Epithelial cell of esophagus (primary cell): ENCODE results near the gene MLXIP.

Source experiments
- DNase-seq: peaks from one replicate; pipeline ENCODE4 v3.0.0; 2010; ENCODE audit warnings: low read depth
- H3K4me3 ChIP-seq: 2 replicates; pipeline ENCODE4 v1.5.1; 2011; ENCODE audit warnings: mild to moderate bottlenecking, low read length, control low read depth
- TF ChIP-seq, protein P1 (sequence below): IDR thresholded peaks from 2 replicates; pipeline ENCODE4 v1.5.1; 2011; ENCODE audit warnings: low read depth, mild to moderate bottlenecking, low read length, control low read depth, inconsistent platforms; ENCODE audit not compliant: insufficient read depth; ENCODE audit errors: missing control alignments

The MLXIP gene

DNA sequence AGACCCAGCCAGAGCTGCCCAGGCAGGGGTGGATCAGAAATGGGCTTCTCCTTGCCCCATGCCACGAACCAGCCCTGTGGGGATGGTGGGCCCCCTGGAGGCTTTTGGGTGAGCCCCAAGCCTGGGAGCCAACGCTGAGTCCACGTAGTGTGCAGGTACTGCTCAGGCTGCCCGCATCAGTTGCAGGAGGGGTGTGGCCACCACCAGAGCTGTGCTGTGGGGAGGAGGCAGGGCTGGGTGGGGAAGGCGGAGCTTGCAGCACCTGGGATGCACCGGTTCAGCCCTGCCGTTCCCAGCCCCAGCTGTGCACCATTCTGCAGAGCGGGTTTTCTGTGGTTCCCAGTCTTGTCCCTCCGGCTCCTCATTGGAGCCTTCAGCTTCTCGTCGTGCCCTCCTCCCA, 59.1 kb downstream of the MLXIP start:
- H3K4me3 ChIP-seq, result no peak overlapping the region
- DNase-seq, result peak; percentile 80
- TF ChIP-seq, protein P1, sequence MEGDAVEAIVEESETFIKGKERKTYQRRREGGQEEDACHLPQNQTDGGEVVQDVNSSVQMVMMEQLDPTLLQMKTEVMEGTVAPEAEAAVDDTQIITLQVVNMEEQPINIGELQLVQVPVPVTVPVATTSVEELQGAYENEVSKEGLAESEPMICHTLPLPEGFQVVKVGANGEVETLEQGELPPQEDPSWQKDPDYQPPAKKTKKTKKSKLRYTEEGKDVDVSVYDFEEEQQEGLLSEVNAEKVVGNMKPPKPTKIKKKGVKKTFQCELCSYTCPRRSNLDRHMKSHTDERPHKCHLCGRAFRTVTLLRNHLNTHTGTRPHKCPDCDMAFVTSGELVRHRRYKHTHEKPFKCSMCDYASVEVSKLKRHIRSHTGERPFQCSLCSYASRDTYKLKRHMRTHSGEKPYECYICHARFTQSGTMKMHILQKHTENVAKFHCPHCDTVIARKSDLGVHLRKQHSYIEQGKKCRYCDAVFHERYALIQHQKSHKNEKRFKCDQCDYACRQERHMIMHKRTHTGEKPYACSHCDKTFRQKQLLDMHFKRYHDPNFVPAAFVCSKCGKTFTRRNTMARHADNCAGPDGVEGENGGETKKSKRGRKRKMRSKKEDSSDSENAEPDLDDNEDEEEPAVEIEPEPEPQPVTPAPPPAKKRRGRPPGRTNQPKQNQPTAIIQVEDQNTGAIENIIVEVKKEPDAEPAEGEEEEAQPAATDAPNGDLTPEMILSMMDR, result no peak

DNA sequence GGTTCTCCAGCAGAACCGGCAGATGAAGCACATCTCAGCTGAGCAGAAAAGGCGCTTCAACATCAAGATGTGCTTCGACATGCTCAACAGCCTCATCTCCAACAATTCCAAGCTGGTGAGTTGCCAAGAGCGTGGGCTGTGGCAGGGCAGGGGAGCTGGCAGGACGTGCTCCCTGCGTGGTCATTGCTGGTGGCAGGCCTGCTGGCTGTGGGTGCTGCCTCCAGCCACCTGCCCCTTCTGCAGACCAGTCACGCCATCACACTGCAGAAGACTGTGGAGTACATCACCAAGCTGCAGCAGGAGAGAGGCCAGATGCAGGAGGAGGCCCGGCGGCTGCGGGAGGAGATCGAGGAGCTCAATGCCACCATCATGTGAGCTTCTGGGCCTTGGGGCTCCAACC, 59.6 kb downstream of the MLXIP start:
- H3K4me3 ChIP-seq, result no peak overlapping the region
- peak; percentile 46 for DNase-seq
- TF ChIP-seq, protein P1, result no peak

DNA sequence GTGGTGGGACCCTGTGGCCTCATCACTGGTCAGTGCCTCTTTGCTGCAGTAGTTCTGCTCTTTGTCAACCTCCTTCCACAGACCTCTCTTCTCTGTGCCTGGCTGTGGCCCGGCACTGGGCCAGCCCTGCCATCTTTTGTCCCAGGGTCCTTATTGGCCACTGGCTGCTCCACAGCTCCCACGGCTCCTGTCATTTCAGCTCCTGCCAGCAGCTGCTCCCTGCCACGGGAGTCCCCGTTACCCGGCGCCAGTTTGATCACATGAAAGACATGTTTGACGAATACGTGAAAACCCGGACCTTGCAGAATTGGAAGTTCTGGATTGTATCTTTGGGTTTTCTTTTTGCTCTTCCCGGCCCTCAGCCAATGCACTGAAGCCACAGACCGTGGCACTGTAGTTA, 60.1 kb downstream of the MLXIP start:
- TF ChIP-seq, protein P1, result no peak
- H3K4me3 ChIP-seq, result no peak overlapping the region
- DNase-seq, result no peak

DNA sequence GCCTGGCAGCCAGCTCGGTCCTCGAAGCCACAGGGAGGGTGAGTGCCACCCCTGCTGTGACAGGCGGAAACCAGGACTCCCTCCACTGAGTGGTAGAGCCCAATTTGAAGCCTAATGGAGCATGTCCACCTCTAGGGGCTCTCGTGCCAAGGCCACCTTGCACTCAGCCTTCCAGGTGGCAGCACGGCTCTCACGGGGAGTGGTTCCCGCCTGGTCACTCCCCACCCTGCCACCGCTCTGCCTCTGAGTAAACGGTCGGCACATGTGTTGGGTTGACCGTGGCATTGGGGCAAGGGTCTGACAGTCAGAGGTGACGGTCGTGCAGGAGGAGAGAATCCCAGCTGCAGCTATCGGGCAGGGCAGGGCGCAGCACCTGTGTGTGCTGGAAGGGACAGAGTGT, 60.7 kb downstream of the MLXIP start:
- DNase-seq, result no peak
- TF ChIP-seq, protein P1, result no peak
- H3K4me3 ChIP-seq, result no peak overlapping the region

DNA sequence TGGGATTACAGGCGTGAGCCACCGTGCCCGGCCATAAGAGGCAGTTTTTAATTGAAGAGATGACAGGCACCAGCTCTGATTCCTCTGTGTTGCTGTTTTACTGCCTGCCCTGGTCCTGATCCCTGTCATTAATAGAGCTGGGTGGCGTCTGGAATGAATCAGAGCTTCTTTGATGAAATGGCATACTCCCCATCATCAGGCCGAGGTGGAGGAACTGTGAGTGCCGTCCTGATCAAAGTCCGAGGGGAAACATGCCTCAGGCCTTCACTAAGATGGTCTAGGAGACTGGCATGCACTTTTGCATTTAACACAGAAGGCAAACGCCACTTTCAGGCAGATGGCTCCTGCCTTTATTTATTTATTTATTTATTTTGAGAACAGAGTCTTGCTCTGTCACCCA, 61.4 kb downstream of the MLXIP start:
- TF ChIP-seq, protein P1, result no peak
- DNase-seq, result no peak
- H3K4me3 ChIP-seq, result no peak overlapping the region

DNA sequence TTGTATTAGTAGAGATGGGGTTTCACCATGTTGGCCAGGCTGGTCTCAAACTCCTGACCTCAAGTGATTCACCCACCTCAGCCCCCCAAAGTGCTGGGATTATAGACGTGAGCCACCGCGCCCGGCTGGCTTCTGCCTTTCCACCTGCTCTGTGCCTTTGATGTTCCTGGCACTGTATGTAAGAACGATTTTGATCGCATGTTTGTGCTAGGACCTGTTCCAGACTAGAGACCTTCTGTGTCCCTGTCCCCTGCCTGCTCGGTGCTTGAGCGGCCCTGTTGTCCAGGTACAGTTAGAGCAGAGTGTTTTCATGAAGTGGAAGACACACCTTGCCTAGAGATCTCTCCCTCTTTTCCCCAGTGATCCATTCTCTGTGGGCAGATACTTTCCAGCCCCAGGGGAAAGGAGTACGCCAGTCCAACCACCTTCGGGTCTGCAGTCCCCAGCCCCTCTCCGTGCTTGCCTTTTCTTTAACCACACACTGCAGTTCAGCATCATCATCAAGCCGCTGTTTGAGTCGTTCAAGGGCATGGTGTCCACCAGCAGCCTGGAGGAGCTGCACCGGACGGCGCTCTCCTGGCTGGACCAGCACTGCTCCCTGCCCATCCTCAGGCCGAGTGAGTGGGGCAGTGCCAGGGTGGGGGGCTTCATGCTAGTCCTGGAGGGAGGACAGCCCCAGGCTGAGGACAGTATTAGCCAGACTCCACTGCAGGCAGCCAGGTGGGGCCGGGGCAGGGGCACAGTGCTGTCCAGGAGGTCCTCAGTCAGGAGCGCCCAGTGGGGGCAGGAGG, 62.1 kb downstream of the MLXIP start:
- no peak for DNase-seq
- no peak overlapping the region for H3K4me3 ChIP-seq
- TF ChIP-seq, protein P1, result no peak
